ENCODE data around the gene CHST12.

DNA sequence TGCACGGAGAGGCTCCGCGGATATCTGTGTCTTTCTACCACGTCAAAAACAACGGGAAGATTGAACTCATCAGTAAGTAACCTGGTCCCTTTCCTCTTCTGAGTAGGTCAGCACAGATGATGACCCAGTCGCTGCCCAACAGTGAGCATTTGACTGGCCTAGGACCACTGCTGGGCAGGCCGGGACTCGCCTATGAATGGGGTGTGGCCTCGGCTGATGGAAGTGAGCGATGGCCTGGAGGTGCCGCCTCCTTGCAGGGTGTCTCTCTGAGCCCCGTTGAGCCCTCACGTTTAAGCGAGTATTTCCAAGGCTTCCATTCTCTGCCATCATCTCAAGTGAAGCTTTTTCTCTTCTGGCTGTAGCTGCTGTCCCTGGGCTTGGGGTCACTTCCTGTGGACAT is 30.7 kb upstream of the CHST12 start:
- TF ChIP-seq, protein P1, sequence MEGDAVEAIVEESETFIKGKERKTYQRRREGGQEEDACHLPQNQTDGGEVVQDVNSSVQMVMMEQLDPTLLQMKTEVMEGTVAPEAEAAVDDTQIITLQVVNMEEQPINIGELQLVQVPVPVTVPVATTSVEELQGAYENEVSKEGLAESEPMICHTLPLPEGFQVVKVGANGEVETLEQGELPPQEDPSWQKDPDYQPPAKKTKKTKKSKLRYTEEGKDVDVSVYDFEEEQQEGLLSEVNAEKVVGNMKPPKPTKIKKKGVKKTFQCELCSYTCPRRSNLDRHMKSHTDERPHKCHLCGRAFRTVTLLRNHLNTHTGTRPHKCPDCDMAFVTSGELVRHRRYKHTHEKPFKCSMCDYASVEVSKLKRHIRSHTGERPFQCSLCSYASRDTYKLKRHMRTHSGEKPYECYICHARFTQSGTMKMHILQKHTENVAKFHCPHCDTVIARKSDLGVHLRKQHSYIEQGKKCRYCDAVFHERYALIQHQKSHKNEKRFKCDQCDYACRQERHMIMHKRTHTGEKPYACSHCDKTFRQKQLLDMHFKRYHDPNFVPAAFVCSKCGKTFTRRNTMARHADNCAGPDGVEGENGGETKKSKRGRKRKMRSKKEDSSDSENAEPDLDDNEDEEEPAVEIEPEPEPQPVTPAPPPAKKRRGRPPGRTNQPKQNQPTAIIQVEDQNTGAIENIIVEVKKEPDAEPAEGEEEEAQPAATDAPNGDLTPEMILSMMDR (IDR thresholded peaks at IDR 0.05): no peak
- TF ChIP-seq POLR2A (IDR thresholded peaks at IDR 0.05): no peak
